Urinary bladder (tissue), 4 donors: Measurements from ENCODE around the gene ZNF594. TPM values are rescaled to one million over a fixed set of nuclear protein-coding genes. Genes with fewer than 3 reads are reported as not detected.
"Not testable (repeated sequence)": the region's sequence is repeated elsewhere in the genome, so short reads cannot be mapped to it uniquely, and the experiment has no call there.

Experiments used
- DNase-seq: peaks from one replicate; pipeline ENCODE4 v3.0.0-alpha.2; 2015; ENCODE audit errors: extremely low spot score
- H3K27ac ChIP-seq: one replicate; pipeline ENCODE4 v1.5.1; 2013; ENCODE audit warnings: low read depth, mild to moderate bottlenecking, moderate library complexity
- H3K36me3 ChIP-seq: one replicate; pipeline ENCODE4 v1.6.1; 2013; ENCODE audit warnings: mild to moderate bottlenecking, moderate library complexity; ENCODE audit not compliant: insufficient read depth
- H3K4me1 ChIP-seq: one replicate; pipeline ENCODE4 v1.6.1; 2013; ENCODE audit warnings: mild to moderate bottlenecking, moderate library complexity; ENCODE audit not compliant: insufficient read depth
- H3K4me3 ChIP-seq: one replicate; pipeline ENCODE4 v1.5.1; 2013; ENCODE audit warnings: low read depth, low read length
- WGBS: extraction: QIAGEN DNeasy Blood & Tissue Kit; methylation state at CpG from one replicate; pipeline ENCODE4 v1.1.7; 2013; 5-methylcytosine and 5-hydroxymethylcytosine counted together
- polyA plus RNA-seq: library from polyadenylated mRNA; stranded (reverse); fragments of 200-250 nt; gene quantifications from one replicate; pipeline ENCODE4 v1.2.3, GENCODE V29; 2013
- total RNA-seq: library from RNA; depleted of rRNA; stranded (reverse); fragments of >200 nt; gene quantifications from one replicate; pipeline ENCODE4 v1.2.3, GENCODE V29; 2014
- donor health status: healthy with polysubstance abuse.
- donor health status: healthy.

The ZNF594 gene
- 26.3 TPM for total RNA-seq
- 5.8 TPM for polyA plus RNA-seq

DNA sequence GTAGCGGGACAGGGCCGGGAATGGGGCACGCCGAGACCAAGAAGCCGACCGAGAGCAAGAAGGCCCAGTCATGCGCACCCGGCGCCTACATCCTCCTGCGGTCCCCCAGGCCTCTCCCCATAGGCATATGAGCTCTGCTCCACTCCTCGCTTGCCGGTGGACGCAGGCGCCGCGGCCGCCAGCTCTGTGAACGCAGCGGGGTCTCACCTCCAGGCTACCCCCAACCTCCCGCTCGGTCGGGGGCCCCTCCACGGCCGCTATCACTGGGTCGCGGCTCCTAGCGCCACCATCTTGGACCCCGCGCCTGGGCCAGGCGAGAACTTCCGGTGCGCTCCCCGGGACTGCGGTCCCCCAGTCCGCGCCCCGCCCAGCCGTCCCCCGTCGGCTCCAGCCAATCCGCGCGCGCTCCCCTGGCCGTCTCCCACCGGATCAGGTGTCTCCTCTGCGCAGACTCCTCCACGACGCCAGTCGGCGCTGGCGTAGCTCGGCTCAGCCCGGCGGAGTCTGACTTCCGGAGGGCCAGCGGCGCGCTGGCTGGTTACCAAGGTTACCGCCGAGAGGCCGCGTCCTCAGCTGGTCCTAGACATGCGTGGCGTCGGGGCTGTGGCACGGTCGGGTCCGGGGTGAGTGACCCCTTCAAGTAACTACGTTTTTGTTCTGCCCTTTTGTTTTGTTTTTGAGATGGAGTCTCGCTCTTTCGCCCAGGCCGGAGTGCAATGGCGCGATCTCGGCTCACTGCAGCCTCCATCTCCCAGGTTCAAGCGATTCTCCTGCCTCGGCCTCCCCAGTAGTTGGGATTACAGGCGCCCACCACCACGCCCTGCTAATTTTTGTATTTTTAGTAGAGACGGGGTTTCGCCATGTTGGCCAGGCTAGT, at the start of gene ZNF594:
ZNF594 (minus strand) TSS at position 328 of the 877 bp plus-strand sequence. CDS start 7,612 bp downstream, outside the sequence.
- H3K27ac ChIP-seq: peak within 1 kb of the TSS; percentile 54
- 2% methylated on average over 82 of the region's 82 CpGs for WGBS

DNA sequence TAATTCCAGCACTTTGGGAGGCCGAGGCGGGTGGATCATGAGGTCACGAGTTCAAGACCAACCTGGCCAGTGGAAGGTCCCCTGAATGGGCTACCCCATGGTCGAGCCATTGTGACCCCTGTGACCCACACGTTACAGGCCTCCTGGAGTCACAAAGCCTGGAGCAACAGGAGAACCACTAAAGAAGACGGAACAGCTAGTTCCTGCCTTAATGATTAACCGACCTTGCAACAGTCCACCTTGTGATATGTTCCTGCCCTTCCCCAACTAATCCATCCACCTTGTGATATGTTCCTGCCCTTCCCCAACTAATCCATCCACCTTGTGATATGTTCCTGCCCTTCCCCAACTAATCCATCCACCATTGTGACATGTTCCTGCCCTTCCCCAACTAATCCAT, 48.1 kb upstream of the ZNF594 start:
- not testable (repeated sequence) for H3K27ac ChIP-seq, H3K36me3 ChIP-seq, H3K4me3 ChIP-seq, H3K4me1 ChIP-seq, DNase-seq
- WGBS: 82% methylated on average over 7 of the region's 7 CpGs

More for the DNA sequence above, at the start of gene ZNF594:
- Histone ChIP-seq H3K4me3 (peak within 1 kb of the TSS; percentile 83), H3K36me3 (peaks cover 2% of the 10 kb centered on the region), H3K4me1 (peaks cover 3% of the 10 kb centered on the region)
- DNase-seq: peak; percentile 90

DNA sequence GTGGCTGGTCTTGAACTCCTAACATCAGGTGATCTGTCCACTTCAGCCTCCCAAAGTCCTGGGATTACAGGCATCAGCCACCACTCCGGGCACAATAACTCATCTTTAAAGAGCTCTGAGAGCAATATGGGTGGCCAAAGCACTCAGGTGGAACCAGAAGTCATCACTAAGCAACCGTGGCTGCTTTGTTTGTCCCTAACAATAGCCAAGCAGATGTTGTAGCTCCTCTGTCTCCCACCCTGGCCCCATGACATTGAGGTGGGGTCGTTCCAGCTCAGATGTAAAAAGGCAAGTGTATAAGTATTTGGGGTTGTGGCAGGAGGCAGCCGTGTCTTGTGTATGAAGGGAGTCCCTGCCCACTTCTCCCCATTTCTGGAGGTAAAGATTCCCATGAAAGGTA, 46.7 kb upstream of the ZNF594 start:
- H3K4me3 ChIP-seq: no peak overlapping the region
- no peak overlapping the region for H3K27ac ChIP-seq
- WGBS: 67% methylated on average over 4 of the region's 4 CpGs
- H3K4me1 ChIP-seq: no peaks in the 10 kb centered on the region
- H3K36me3 ChIP-seq: no peaks in the 10 kb centered on the region
- no peak for DNase-seq

DNA sequence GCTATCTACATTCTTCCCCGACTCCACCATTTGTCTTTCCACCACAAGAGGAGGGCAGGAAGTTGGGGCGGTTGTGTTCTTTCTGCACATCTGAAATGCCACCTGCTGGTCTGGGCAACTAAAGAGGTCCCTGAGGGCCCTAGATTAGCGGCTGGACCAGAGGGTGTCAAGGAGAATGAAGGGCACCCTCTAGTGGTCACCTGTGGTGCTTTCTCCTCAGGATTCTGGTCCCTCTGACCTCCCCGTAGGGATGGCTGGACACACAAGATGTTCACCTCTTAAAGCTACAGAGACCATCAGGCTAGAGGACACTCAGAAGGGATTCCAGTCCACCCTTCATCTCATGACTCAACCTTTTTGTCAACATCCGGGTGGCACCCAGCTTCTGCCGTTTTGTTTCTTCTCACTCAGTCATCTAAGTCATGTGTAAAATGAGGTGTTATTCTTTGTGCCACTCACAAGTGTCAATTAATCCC, 45.9 kb upstream of the ZNF594 start:
- Histone ChIP-seq H3K27ac (no peak overlapping the region), H3K4me1 (no peaks in the 10 kb centered on the region), H3K36me3 (no peaks in the 10 kb centered on the region), H3K4me3 (no peak overlapping the region)
- WGBS: 29% methylated on average over 6 of the region's 6 CpGs
- DNase-seq: no peak

DNA sequence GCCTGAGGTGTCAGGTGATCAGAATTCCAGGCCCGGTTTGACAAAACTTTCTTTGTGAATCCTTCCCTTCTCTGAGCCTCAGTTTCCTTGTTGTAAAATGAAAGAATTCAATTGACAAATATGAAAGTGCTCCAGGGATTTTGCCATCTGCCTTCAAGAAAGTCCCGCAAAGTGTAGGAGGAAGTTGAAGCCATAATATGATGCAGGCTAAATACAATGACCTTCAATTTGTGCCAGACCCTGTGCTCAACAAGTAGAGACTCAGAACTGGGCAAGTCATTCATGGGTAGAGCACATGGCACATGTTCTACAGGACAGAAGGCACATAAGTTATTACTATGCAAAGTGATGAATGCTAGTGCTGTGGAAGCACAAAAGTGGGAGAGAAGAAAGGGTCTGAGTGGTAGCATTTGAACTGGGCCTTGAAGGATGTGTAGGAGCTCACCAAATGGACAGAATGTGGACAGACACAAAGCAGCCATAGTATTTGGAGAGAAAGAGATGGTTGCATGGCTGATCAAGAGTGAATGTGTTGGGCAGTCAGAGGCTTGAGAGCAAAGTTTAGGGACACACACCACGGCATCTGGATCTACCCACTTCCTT, 45.4 kb upstream of the ZNF594 start:
- no peak overlapping the region for H3K4me3 ChIP-seq
- H3K27ac ChIP-seq: no peak overlapping the region
- H3K36me3 ChIP-seq: no peaks in the 10 kb centered on the region
- no peaks in the 10 kb centered on the region for H3K4me1 ChIP-seq
- no peak for DNase-seq
- WGBS: 77% methylated on average over 3 of the region's 3 CpGs

DNA sequence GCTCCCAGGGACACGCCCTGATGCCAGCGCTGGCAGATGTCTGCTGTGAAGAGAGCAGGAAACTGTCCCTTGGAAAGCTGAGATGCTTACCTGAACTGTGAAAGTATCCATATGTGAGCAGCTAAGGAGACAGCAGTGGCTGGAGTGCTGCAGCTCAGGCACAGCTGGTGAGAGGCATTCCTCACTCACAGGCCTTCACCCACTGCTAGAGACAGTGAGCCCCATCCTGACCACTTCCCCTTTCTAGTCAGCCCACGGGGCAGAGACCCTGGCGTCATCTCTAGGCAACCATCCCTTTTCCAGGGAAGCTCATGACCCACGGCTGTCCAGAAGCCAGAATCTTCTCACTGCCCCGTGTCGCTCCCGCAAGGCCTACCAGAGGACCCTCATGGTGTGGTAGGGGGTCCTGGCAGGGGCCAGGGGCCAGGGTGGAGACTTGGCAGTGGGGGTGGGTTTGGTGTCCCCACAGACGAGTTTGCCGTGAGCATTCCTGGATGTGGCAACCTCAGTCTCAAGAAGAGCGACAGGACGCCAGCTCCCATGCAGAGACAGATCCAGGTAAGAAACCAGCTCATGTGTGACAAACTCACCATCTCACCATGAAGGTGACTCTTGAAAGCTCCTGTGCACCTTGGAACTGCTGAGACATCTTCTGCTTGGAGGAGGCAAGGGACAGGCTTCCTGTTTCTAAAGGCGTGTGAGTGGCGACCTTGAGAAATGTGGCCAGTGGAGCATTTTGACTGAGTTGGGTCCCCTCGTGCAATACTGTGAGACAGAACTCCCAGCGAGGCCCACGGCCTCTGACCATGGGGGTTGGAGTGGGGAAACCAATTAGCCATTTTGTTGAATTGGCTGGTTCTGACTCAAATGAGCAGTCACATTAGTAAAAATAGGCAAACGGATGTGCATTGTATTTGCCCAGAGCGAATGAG, 43.2 kb upstream of the ZNF594 start, which contains the start of gene SCIMP:
SCIMP (minus strand) TSS at position 216 of the 932 bp plus-strand sequence; CDS start at position 111, 105 bp downstream.
- Histone ChIP-seq H3K27ac (no peak within 1 kb of the TSS), H3K4me1 (no peaks in the 10 kb centered on the region), H3K36me3 (no peaks in the 10 kb centered on the region), H3K4me3 (no peak within 1 kb of the TSS)
- 90% methylated on average over 19 of the region's 19 CpGs for WGBS
- DNase-seq: no peak

DNA sequence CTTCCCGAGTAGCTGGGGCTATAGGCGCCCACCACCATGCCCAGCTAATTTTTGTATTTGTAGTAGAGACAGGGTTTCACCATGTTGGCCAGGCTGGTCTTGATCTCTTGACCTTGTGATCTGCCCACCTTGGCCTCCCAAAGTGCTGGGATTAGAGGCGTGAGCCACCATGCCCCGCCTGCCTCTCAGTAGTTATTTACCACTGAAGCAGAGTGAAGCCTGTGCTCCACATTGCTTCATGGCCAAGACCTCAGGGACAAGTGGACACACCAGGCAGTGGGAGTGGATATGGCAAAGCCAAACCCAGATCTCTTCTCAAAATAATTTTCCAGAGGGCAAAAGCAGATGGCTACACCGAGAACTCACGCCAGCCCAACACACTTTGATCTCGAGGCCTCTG, 41.8 kb upstream of the ZNF594 start:
- not testable (repeated sequence) for H3K4me3 ChIP-seq, H3K4me1 ChIP-seq, DNase-seq, H3K36me3 ChIP-seq, H3K27ac ChIP-seq
- WGBS: 95% methylated on average over 7 of the region's 7 CpGs

DNA sequence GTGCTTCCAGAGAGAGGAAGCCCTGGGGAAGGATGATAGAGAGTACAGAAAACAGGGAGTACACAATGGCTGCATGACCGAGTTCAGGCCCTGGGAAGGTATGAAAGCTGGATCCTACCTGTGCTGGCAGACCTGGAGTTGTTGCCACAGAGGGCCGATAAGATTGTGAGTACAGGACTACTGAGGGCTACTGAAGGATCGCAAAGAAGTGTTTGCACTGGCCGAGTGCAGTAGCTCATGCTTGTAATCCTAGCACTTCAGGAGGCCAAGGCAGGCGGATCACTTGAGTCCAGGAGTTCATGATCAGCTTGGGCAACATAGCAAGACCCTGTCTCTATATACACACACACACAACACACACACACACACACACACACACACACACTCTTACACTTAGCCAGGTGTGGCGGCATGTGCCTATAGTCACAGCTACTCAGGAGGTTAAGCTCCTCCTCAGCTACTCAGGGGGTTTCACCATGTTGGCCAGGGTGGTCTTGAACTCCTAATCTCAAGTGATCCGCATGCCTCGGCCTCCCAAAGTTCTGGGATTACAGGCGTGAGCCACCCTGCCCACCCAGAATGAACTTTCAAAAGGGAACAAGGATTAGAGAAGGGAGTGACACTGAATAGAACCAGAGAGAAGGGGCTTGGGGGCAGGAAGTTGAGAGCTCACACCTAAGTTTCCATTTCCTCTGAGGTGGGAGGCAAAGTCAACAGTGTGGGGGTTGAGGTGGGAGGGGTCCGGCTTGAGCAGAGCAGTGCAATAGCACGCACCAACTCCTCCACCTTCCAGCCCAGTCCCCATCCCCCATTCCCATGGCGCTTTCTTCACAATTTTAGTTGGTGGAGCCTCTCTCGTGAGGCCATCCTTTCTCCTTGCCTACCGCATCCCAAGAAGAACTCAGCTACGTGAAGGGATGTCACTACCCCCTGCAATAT, 35.5 kb upstream of the ZNF594 start:
- no peaks in the 10 kb centered on the region for H3K4me1 ChIP-seq
- no peak overlapping the region for H3K27ac ChIP-seq
- H3K4me3 ChIP-seq: no peak overlapping the region
- no peaks in the 10 kb centered on the region for H3K36me3 ChIP-seq
- 94% methylated on average over 15 of the region's 15 CpGs for WGBS
- DNase-seq: no peak

DNA sequence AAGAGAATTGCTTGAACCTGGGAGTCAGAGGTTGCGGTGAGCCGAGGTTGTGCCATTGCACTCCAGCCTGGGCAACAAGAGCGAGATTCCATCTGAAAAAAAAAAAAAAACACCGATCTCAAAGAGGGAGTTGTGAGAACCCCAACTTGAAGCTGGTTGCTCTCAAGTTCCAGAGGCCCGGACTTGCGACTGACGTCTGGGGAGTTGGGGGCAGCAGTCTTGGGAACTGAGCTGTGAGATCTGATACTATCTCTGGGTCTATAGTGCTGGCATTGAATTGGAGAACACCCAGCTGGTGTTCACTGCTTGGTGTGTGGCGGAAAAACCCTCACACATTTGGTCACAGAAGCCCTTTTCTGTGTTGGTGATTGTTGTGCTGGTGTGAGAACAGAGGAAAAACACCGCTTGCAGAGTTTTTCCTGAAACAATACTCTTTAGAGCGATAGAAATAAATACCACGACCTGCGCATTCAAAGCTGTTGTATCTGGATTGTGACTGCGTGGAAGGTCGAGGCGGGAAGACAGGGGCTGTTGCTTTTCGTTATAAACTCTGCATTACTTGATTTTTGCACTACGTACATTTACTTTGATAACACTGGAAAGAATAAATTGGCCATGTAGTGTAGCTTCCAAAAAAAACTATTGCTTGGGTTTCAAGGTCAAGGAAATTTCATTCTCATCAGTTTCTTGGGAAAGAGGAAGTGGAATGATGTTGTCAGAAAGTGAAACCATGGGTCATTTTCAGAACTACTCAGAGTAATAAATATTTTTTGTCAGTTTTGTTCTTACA, 34.2 kb upstream of the ZNF594 start:
- Histone ChIP-seq H3K4me1 (no peaks in the 10 kb centered on the region), H3K4me3 (no peak overlapping the region), H3K27ac (no peak overlapping the region), H3K36me3 (no peaks in the 10 kb centered on the region)
- 88% methylated on average over 17 of the region's 17 CpGs for WGBS
- no peak for DNase-seq

DNA sequence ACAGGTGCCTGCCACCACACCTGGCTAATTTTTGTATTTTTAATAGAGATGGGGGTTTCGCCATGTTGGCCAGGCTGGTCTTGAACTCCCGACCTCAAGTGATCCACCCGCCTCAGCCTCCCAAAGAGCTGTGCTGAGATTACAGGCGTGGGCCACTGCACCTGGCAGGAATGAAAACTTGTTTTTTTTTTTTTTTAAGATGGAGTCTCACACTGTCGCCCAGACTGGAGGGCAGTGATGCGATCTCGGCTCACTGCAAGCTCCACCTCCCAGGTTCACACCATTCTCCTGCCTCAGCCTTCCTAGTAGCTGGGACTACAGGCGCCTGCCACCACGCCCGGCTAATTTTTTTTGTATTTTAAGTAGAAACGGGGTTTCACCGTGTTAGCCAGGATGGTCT, 30.2 kb upstream of the ZNF594 start:
- H3K4me3 ChIP-seq, H3K36me3 ChIP-seq, H3K27ac ChIP-seq, H3K4me1 ChIP-seq, DNase-seq: not testable (repeated sequence)
- WGBS: 94% methylated on average over 12 of the region's 12 CpGs

DNA sequence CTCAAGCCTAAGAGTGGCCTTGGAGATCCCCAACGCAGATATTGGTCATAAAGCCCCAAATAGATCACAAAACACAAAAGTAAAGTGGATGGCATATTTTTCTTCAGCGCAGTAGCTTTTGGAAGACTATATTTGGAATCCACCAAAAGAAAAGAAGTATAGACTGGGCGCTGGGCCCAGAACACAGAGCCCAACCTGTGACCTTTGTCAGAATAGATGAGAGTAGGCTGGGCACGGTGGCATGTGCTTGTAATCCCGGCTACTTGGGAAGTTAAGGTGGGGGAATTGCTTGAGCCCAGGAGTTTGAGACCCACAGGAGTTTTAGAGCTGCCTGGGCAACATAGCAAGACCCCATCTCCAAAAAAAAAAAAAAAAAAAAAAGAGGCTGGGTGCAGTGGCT, 28.4 kb upstream of the ZNF594 start:
- H3K36me3 ChIP-seq: no peaks in the 10 kb centered on the region
- H3K27ac ChIP-seq: no peak overlapping the region
- 82% methylated on average over 5 of the region's 5 CpGs for WGBS
- H3K4me3 ChIP-seq: no peak overlapping the region
- no peaks in the 10 kb centered on the region for H3K4me1 ChIP-seq
- no peak for DNase-seq

DNA sequence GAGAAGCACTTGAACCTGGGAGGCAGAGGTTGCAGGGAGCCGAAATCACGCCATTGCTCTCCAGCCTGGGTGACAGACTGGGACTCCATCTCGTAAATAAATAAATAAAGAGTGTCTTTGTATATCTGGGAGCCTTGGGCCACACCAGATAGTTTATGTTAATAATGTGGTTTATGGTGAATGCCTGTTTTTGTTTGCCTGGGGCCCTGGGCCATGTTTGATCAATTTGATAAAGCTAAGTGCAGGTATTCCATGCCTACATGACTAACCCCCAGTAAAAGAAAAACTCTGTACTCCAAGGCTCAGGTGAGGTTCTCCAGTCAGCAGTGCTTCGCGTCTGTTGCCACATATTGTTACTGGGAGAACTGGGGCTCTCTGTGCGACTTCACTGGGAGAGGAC, 27.9 kb upstream of the ZNF594 start:
- H3K27ac ChIP-seq: no peak overlapping the region
- H3K4me3 ChIP-seq: no peak overlapping the region
- WGBS: 91% methylated on average over 6 of the region's 6 CpGs
- H3K4me1 ChIP-seq: no peaks in the 10 kb centered on the region
- no peaks in the 10 kb centered on the region for H3K36me3 ChIP-seq
- DNase-seq: no peak
